DND-41 (cell line): Measurements from ENCODE around the gene DNAJC28.

Experiments
- EZH2 ChIP-seq: IDR thresholded peaks from 3 replicates; pipeline ENCODE4 v1.6.1; 2012; ENCODE audit warnings: borderline replicate concordance, low read depth, mild to moderate bottlenecking, moderate library complexity, low read length, inconsistent platforms; ENCODE audit not compliant: severe bottlenecking
- TF ChIP-seq, protein P1 (sequence below): IDR thresholded peaks from 2 replicates; pipeline ENCODE4 v1.5.1; 2012; ENCODE audit warnings: borderline replicate concordance, low read length, moderate library complexity, mild to moderate bottlenecking; ENCODE audit not compliant: poor library complexity, severe bottlenecking; ENCODE audit errors: extremely low read depth

DNA sequence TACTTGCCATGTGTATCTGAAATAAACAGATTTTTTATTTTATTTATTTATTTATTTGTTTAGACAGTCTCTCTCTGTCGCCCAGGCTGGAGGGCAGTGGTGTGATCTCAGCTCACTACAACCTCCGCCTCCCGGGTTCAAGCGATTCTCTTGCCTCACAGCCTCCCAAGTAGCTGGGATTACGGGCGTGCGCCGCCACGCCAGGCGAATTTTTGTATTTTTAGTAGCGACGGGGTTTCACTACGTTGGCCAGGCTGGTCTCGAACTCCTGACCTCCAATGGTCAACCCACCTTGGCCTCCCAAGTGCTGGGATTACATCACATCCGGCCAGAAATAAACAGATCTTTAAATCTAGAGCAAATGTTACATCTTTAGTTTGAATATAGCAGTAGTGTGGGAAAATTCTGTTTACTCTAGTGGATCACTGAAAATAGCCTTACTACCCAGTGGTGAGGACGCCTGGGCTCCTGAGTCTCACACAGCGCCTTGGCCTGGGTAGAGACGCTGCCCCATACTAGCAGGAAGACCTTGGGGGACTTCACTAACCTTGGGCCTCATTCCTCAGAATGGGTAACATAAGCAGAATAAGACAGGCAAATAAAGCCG, 49.7 kb upstream of the DNAJC28 start:
- TF ChIP-seq, protein P1, sequence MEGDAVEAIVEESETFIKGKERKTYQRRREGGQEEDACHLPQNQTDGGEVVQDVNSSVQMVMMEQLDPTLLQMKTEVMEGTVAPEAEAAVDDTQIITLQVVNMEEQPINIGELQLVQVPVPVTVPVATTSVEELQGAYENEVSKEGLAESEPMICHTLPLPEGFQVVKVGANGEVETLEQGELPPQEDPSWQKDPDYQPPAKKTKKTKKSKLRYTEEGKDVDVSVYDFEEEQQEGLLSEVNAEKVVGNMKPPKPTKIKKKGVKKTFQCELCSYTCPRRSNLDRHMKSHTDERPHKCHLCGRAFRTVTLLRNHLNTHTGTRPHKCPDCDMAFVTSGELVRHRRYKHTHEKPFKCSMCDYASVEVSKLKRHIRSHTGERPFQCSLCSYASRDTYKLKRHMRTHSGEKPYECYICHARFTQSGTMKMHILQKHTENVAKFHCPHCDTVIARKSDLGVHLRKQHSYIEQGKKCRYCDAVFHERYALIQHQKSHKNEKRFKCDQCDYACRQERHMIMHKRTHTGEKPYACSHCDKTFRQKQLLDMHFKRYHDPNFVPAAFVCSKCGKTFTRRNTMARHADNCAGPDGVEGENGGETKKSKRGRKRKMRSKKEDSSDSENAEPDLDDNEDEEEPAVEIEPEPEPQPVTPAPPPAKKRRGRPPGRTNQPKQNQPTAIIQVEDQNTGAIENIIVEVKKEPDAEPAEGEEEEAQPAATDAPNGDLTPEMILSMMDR, result no peak
- no peak for TF ChIP-seq EZH2
